Ammon's horn (tissue), 1 donor: Measurements from ENCODE around the gene SSC5D.
A peak's percentile ranks its signal among the peaks of the same experiment; 100 is the strongest.
"Not testable (repeated sequence)": the region's sequence is repeated elsewhere in the genome, so short reads cannot be mapped to it uniquely, and the experiment has no call there.

Source experiments
- DNase-seq: peaks from one replicate; pipeline ENCODE4 v3.0.0-alpha.2; 2016; ENCODE audit warnings: low spot score

The SSC5D gene

GRCh38 chr19:55487924-55488687, at the start of gene SSC5D:
Gene SSC5D (plus strand): TSS chr19:55488436. CDS start chr19:55488590, 154 bp downstream.
- DNase-seq = peak; percentile 54

- DNase-seq = no peak
These were observed 49.2 kb upstream of the SSC5D start for GRCh38 chr19:55439052-55439451.

- DNase-seq = no peak
These were observed 47.7 kb upstream of the SSC5D start for GRCh38 chr19:55440411-55441105.

- no peak for DNase-seq
These were observed 46.9 kb upstream of the SSC5D start for GRCh38 chr19:55441319-55441691.

GRCh38 chr19:55441692-55442321, 46.4 kb upstream of the SSC5D start:
- no peak for DNase-seq

- DNase-seq = peak; percentile 28
These were observed 45.8 kb upstream of the SSC5D start for GRCh38 chr19:55442372-55442961.

- DNase-seq = peak; percentile 82
These were observed 45.0 kb upstream of the SSC5D start, which contains the start of gene SHISA7 for GRCh38 chr19:55443045-55443823. Gene SHISA7 (minus strand): TSS chr19:55443300. CDS start chr19:55442863, 437 bp downstream.

GRCh38 chr19:55443824-55444480, 44.3 kb upstream of the SSC5D start:
- DNase-seq = no peak

GRCh38 chr19:55444646-55445045, 43.6 kb upstream of the SSC5D start:
- DNase-seq = no peak

- DNase-seq = no peak
These were observed 42.2 kb upstream of the SSC5D start for GRCh38 chr19:55446060-55446459.

- peak; percentile 88 for DNase-seq
These were observed 40.6 kb upstream of the SSC5D start for GRCh38 chr19:55447421-55448174.

GRCh38 chr19:55448175-55448490, 40.1 kb upstream of the SSC5D start:
- DNase-seq = not testable (repeated sequence)

GRCh38 chr19:55449469-55449868, 38.8 kb upstream of the SSC5D start:
- DNase-seq = no peak

- DNase-seq = peak; percentile 45
These were observed 36.9 kb upstream of the SSC5D start for GRCh38 chr19:55451163-55451964.

GRCh38 chr19:55451965-55452748, 36.1 kb upstream of the SSC5D start:
- peak; percentile 71 for DNase-seq

- DNase-seq = peak; percentile 95
These were observed 35.4 kb upstream of the SSC5D start for GRCh38 chr19:55452749-55453346.

- no peak for DNase-seq
These were observed 34.5 kb upstream of the SSC5D start for GRCh38 chr19:55453511-55454260.

- DNase-seq = peak; percentile 79
These were observed 33.4 kb upstream of the SSC5D start for GRCh38 chr19:55454787-55455243.
